GM21825 (cell line): ENCODE measurements around the gene HASPIN.
"Not testable (repeated sequence)": the region's sequence is repeated elsewhere in the genome, so short reads cannot be mapped to it uniquely, and the experiment has no call there.

Experiments
- ATAC-seq: cut with Tn5 transposase; IDR thresholded peaks from one replicate; pipeline ENCODE4 v1.9.1; 2021; ENCODE audit warnings: mild to moderate bottlenecking, moderate library complexity; ENCODE audit not compliant: unreplicated experiment

The HASPIN gene

DNA sequence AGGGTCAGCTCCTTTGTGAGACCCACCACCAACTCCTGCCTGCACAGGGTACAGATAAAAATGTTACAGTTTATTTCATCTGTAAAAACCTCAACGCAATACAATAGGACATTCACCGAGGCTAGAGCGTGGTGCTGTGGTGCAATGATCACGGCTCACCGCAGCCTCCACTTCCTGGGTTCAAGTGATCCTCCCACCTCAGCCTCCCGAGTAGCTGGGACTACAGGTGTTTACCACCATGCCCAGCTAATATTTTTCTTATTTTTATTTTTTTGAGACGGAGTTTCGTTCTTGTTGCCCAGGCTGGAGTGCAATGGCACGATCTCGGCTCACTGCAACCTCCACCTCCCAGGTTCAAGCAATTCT is 11.2 kb downstream of the HASPIN start:
- not testable (repeated sequence) for ATAC-seq

DNA sequence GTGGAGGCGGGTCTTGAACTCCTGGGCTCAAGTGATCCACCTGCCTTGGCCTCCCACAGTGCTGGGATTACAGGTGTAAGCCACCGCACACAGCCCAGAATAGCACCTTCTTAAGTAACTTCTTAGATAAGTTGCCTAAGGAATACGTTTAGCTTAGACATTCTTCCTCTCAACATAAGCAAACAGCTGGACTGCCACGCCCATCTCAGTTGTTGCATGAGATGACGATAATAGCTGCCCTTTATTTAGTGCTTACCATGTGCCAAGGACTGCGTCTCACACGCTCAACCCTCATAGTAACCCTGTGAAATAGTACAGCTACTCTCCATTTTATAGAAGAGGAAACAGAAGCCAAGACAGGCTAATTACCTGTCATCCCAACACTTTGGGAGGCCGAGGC is 11.8 kb downstream of the HASPIN start:
- ATAC-seq, result no peak

DNA sequence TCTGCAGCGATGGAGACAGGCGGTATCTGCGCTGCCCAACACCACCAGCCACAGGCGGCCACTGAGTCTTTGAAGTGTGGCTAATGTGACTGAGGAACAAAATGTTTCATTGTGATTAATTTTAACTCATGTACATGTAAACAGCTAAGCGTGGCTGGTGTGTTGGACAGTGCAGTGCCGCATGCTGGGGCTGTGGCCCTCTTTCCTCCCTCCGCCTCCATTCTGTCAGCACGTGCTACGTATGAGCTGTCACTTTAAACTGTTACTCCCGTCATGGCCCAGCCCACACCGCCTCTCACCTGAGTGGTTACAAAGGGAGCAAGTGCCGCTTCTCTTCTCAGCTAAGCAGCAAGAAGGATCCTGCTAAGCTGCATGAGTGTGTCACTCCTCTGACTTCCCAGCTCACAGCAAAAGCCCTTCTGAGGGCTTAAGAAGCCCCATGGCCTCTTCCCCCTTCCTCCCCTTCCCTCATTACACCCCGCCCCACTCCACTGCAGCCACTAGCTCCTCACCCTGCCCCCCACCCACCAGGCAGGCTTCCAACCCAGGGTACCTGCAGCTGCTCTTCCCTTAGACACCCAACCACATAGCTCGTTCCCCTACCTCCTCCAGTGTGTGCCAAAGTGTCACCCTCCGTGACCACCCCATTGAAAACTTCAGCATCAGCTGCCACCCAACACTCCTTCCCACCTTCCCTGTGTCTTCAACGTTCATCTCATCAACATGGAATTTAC is 15.0 kb downstream of the HASPIN start:
- ATAC-seq, result no peak

DNA sequence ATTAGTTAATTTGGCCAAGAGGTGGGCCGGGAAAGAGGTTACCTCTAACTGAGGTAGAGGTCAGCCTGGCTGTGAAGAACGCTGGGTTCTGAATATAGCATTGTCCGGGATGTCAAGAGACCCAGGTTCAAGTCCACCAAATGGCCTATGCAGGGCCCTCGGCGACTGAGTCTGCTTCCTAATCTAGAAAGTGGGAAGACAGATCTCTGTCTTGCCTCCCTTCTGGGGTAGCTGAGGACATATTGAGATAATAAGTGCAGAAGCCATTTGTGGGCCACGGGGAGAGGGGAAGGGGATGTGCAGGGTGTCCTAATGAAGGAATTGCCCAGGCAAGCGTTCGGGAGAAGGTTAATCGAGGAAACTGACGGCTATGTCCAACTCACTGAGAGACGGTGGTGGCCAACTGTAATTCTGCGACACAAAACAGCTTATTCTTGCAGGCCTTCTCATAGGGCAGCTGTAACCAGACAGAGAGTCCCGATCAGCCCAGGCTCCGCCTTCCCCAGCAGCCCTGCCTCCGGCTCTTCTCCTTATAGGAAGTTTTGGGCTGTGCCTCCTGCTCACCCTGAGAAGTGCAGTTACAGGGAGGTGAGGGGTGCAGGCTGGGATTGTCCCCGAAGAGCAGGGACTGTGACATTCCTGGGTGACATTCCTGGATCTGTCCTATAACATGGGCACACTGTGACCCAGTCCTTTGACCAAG is 15.9 kb downstream of the HASPIN start:
- no peak for ATAC-seq

DNA sequence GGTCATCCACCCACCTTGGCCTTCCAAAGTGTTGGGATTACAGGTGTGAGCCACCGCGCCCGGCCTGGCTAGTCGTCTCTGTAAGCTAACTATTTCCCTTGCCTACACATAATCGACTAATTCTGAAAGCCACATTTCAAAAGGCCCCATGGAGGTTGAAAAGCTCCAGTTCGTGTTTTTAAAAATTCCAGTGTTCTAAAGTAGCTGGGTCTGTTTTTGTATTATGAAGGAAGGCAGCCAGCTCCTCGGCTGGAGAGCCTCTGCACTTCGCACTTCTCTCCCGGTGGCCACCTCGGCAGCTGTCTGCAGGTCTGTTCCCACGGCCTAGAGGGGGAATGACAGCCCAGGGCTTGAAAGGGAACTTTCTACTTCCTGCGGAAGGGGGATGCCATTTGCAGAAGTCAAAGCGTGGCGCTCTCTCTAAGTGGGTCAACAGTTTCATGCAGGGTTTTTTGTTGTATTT is 16.9 kb downstream of the HASPIN start:
- ATAC-seq, result no peak

DNA sequence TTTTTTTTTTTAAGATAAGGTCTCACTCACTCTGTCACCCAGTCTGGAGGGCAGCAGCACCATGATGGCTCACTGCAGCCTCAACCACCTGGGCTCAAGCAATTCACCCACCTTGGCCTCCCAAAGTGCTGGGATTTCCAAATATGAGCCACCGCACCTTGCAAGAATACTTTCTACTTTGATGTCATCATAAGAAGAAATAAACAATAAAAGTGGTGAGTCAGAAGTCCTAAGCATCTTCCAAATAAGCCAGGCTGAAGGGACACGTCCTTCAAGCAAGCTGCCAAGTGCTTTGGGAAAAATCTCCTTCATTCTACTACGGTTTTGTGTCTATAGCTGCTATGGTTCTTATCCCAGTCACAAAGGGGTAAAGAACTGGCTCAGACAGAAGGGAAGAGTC is 20.3 kb downstream of the HASPIN start:
- no peak for ATAC-seq

DNA sequence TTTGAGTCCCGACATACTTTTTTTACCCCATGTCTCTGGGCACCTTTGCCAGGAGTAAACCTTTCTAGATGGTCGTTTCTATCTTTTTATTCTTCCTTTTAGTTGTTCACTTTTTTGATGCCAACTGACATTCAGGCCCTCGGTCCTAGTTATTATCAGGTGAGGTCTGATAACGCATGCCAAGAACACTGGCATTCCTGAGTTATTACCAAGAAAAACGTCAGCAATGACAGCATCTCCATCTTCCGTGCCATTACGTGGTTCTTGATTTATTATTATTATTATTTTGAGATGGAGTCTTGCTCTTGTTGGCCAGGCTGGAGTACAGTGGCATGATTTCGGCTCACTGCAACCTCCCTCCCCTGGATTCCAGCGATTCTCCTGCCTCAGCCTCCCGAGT is 21.4 kb downstream of the HASPIN start:
- no peak for ATAC-seq

DNA sequence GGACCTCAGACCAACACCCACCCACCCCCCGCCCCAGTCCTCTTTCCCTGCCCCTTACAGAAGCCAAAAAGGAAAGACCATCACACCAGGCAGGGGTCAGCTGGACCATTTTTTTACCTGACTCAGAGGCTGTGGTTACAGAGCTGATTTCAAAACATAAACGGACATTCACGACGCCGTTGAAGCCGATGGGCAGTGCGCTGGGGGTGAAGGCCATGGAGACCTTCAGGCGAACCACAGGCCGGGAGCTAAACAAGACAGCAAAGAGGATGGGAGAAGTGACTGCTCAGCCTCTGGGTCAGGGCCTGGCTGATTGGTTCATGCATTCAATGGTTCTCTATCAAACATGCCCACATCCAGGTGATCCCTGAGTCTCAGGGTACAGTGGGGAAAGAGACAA is 24.1 kb downstream of the HASPIN start:
- no peak for ATAC-seq

DNA sequence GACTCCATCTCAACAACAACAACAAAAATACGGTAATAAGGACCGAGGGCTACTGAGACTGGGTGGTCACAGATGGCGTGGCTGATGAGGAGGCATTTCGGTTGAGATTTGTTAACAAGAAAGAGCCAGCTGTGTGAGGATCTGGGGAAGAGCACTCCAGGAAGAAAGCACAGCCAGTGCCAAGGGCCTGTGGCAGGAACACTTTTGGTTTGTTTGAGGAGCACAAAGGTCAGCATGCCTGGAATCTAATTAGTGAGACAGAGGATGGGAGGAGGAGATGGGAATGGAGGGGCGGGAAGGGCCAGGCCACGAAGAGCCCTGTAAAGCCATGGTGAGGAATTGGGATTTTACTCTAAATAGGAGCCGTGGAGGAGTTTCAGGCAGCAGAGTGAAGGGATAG is 24.9 kb downstream of the HASPIN start:
- ATAC-seq, result no peak

DNA sequence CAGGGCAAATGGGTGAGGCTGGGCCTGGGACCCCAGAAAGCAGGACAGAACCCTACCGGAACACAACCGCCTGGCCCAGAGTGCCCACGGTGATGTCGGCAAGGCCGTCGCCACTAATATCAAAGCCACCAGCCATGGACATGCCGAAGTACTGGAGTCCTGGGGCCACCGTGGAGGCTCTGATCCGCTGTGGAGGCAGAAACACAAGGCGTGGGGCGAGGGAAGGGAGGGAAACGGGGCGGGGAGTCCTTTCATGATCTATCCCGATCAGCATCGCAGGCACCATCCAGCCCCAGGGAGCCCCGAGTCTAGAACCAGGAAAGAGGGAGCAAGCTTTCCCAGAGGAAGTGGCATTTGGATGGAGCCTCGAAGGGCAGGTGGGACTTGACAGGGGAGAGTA is 26.6 kb downstream of the HASPIN start:
- ATAC-seq, result no peak

DNA sequence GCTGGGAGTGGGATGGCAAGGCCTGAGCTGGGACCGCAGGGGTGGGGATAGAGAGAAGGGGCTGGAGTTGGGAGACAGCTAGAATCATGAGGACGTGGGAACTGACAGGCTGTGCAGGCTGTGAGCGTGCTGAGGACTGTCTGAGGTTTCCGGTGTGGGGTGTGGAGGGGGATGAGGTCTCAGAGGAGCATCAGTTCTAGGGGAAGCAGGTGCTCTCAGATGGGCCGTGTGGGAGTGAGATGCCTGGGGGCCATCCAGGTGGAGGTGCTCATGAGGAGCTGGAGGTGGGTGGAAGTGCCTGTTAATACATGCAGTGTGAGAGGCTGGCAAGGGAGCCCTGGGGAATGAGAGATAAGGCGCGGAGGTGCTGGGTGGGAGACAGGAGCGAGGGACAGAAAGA is 27.2 kb downstream of the HASPIN start:
- ATAC-seq, result no peak

DNA sequence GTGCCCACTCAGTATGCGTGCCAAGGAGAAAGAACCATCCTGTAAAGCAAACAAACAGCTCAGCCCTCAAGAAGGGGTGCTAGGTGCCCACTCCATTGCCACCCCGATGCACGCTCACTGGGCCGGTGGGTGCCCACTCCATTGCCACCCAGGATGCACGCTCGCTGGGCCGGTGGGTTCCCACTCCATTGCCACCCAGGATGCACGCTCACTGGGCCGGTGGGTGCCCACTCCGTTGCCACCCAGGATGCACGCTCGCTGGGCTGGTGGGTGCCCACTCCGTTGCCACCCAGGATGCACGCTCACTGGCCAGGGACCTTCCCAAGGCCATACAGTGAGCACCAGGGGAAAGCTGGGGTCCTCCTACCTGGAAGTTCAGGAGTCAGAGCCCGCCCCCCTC is 28.1 kb downstream of the HASPIN start:
- no peak for ATAC-seq

DNA sequence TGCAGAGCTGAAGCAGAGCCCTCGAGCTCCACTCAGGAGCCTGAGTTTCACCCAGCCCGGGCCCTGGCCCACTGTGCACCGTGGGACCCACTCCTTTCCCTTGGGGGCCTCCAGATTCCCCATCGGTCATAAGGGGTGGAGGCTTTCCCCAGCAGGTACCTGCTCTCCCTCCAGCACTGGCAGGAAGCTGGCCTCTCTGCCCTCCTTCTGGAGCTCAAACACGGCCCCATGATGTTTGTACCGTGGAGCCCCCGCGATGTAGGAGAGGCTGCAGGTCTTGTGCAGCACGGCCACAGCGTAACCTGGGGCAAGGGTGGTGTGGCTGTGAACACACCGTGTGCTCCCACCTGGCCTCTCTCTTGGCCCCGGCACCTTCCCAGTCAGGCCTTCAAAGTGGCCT is 29.9 kb downstream of the HASPIN start:
- ATAC-seq, result no peak

DNA sequence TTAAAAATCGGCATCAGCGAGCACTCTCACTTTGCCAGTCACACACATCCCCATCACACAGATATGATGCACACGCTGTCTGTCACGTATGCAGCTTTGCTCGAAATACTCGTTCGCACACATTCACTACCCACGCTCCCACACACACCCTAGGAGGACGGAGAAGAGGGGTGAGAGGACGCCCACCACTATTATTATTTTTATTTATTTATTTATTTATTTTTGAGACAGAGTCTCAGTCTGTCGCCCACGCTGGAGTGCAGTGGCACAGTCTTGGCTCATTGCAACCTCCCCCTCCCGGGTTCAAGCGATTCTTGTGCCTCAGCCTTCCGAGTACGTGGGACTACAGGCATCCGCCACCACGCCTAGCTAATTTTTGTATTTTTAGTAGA is 30.4 kb downstream of the HASPIN start:
- ATAC-seq, result no peak

DNA sequence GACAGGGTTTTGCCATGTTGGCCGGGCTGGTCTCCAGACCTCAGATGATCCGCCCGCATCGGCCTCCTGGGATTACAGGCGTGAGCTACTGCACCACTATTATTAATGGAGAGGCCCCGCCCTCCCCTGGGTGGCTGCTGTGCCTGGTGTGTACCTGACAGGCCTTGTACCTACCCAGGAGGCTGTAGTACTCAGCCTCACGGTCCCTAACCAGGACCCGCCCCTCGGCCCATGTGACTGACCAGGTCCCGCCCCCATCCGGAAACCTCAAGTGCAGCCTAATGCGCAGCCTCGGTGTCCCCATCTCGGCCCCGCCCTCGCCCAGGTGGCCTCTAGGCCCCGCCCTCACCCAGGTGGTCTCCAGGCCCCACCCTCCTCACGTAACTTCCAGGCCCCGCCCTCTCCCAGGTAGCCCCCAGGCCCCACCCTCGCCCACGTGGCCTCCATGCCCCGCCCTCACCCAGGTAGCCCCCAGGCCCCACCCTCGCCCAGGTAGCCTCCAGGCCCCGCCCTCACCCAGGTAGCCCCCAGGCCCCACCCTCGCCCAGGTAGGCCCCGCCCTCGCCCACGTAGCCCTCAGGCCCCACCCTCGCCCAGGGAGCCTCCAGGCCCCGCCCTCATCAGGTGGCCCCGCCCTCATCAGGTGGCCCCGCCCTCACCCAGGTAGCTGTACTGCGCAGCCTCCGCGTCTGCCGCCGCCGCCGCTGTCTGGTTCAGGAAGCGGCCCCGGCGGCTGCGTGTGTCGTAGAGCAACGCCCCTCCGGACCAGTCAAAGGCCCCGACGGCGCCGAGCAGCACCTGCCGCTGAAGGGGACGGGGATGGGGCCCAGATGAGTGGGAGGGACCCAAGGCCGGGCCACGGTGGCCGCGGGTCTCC is 31.0 kb downstream of the HASPIN start:
- no peak for ATAC-seq

DNA sequence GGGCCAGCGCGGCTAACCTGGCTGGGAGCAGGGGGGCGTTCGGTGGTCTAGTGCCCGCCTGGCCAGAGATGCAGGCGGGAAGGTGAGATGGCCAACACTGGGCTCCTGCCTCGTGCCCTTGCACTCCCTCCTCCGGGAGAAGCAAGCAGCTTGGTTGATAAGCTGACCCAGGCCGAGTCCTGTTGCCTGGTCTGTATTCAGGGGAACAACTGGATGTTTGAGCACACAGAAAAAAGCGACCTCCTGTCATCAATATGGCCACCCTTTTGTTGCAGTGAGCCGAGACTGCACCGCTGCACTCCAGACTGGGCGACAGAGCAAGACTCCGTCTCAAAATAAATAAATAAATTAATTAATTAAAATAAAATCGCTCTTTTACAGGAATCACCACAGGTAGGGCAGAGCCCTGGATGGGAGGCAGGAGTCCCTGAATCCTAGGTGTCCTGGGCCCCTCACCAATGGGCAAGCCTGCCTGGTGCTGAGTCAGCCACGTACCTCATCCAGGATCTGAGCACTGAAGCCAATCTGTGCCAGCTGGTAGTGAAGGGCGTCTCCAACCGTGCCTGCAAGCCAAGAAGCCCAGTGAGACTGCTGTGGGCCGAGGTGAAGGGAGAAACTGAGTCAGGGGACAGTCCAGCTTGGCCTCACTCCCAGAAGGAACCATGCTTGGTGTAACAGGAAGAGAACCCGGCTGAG is 31.8 kb downstream of the HASPIN start:
- no peak for ATAC-seq

DNA sequence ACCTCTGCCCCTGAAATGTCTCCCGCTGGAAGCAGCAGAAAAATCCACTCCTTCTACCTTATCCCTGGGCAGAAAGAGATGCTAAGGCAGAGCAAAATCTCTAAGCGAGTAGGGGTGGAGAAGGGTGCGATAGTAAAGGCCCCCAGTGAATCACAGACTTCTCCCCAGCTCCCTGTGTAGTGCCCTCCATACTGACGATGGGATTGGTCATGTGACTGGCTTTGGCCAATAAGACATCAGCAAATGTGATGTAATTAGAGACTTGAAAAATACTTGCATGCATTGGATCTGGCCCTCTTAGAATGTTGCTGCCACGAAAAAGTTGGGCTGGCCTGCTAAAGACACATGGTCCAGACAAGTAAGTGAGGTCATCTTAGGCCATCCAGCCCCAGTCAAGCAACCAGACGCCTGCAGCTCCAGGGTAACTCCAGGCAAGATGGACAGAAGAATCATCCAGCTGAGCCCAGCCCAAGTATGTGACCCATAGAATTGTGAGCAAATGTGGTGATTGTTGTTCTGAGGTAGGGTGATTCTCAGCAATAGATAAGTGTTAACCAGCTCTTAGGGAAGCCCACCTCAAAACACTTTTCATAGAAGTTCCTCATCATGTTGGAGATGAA is 36.0 kb downstream of the HASPIN start:
- no peak for ATAC-seq

DNA sequence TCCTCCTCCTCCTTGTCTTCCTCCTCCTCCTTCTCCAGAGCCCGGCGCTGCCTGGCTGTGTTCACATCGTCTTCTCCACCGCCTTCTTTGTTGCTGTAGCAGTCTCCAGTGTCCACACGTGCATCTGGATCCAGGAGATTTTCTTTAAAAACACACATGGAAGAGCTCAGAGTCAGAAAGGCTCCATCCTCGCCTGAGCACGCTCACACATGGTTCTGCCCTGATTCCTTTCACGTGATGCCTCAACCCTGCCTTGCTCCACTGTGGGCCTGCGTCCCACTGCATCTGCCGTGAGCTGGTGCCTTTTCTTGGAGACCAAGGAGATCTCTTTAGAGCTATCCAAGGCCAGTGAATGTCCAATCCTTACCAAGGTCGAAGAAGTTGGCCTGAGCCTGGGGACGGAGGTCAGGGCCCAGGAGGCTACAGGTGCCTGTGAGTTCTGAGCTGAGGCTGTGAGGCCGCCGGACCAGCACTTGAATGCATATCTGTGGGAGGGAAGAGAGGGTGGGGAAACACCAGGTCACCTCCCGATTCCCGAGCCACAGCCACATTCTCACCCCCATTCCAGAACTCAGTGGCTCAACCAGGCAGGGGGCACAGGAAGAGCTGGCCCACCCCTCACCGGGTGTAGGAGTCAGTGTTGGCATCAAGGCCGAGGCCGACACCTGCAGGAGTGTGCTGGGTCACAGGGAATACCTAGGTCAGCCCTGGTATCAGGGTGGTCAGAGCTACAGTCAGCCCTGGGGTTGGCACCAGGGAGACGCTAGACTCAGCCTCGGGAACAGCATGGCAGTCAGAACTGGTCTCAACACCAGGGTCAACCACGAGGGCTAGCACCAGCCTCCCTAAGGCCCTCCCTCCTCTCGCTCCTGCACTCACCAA is 37.6 kb downstream of the HASPIN start:
- ATAC-seq, result no peak

DNA sequence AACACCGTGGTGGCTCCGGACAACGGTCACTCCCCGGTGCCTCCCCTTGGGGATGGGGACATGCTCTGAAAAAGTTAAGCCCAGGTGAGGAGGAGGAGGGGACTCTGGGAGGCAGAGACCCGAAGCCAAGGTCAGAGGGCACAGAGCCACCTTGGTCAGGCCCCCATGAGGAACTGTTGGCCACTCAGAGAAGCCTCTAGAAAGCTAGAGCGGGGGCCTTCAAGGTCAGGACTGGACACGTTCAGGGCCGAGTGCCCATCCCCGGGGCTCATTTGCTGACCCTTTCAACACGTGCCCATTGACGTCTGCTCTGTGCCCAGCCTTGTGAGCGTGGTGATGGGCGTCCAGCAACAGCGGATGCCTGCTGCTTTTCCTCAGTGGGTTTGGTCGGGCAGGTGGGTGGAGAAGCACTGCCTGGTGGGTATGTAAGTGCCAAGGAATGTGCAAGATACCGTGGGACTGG is 38.2 kb downstream of the HASPIN start:
- no peak for ATAC-seq
